Myometrial cell (primary cell): Measurements from ENCODE around the gene NLGN2. TPM values are rescaled to one million over a fixed set of nuclear protein-coding genes. Genes with fewer than 3 reads are reported as not detected.

Source experiments
- total RNA-seq: library from RNA; depleted of rRNA; stranded (reverse); fragments of >200 nt; gene quantifications from 2 replicates; pipeline ENCODE4 v1.2.3, GENCODE V29; 2015

The NLGN2 gene
- 18.3 and 20.2 TPM in 2 replicates for total RNA-seq

GRCh38 chr17:7407485-7408251 is at the start of gene NLGN2:
Gene NLGN2 (plus strand): TSS chr17:7407845. CDS start chr17:7408256, 411 bp downstream.

GRCh38 chr17:7380855-7381683 is 26.6 kb upstream of the NLGN2 start, which contains the start of gene TNK1:
Gene TNK1 (plus strand): TSS chr17:7381089. CDS start chr17:7382927, 1,838 bp downstream.

GRCh38 chr17:7394452-7395191 is 13.0 kb upstream of the NLGN2 start, which contains the start of gene PLSCR3:
Gene PLSCR3 (minus strand): TSS chr17:7394525. CDS start chr17:7394110, 415 bp downstream.

GRCh38 chr17:7403977-7404736 is 3.5 kb upstream of the NLGN2 start, which contains the start of gene TMEM256:
Gene TMEM256 (minus strand): TSS chr17:7404097. CDS start chr17:7404084, 13 bp downstream.

DNA sequence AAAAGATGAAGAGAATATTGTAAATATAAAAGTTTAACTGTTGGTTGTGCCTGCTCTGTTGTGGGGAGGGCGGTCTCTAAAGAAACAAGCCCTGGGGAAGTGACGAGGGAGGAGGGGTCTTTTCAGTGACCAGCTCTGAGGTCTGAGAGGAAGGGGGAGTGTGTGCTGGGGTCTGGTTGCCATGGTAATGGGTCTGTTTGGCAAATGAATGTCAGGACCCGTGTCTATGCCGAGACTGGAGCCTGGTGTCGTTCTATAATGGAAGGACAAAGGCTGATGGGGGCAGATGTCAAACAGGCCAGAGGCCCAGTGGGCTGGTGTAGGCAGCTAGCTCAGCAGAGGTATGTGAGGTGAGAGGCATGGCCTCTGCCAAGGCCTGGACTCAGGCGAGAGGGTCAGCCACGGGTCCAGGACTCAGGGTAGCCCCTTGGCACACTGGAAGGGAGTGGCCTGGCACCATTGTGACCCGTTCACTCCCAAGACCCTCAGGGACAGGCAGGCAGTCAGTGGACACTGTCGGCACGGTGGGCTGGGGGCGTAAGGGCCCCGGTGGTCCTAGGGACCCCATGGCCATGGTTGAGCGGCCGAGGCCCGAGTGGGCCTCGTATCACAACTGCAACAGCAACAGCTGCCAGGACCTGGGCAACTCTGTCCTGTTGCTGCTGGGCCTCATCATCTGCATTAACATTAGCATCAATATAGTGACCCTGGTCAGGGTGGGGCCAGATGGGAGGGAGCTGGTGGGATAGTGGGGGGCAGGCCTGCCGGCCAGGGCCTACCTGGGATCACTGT is 12.4 kb downstream of the NLGN2 start, which contains the start of gene SPEM1:
Gene SPEM1, plus strand, starts transcription at position 506 of the 792 bp plus-strand sequence. Its CDS starts 61 bp downstream, at position 567.

DNA sequence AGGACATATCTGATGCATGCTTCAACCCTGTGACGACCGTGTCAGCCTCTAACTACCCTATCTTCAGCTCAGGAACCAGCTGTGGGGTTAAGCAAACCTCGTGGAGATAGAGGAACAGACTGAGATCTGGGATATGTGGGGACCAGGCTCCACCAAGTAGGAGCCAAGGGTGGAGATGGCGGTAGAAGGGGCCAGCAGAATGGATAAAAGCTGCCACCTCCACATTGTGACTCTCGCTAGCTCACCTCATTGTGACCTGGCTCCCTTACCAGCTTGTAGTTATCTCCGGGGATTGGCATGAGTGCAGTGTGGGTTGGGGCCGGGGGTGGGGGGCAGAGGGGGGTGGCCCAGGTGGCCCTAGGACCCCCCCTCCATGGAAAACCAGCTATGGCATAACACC is 17.7 kb downstream of the NLGN2 start, which contains the start of gene SPEM2:
Gene SPEM2, plus strand, starts transcription at position 301 of the 400 bp plus-strand sequence. Its CDS starts 73 bp downstream, at position 374.

GRCh38 chr17:7428557-7428956 is 20.9 kb downstream of the NLGN2 start, which contains the start of gene SPEM3:
Gene SPEM3 (plus strand): TSS chr17:7428857. CDS start chr17:7428903, 46 bp downstream.

DNA sequence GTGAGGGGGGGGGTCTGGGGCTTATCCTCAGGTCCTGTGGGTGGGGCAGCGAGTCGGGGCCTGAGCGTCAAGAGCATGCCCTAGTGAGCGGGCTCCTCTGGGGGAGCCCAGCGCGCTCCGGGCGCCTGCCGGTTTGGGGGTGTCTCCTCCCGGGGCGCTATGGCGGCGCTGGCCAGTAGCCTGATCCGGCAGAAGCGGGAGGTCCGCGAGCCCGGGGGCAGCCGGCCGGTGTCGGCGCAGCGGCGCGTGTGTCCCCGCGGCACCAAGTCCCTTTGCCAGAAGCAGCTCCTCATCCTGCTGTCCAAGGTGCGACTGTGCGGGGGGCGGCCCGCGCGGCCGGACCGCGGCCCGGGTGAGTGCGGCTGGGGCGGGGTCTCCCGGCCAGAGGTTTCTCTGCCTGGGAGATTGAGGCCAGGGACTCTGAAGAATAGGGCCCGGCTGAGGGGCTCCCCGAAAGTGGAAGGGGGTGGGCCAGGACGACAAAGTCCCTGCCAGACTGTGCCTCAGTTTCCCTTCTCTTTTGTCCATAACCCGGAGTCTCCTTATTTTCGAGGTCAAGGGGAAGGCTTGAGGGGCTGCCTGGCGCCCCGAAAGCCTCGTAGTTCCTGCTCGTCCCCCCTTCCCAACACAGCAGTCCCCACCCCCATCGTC is 31.9 kb downstream of the NLGN2 start, which contains the start of gene FGF11:
Gene FGF11, plus strand, starts transcription at position 51 of the 651 bp plus-strand sequence. Its CDS starts 109 bp downstream, at position 160.

GRCh38 chr17:7444682-7445618 is 37.3 kb downstream of the NLGN2 start, which contains the start of gene CHRNB1:
Gene CHRNB1 (plus strand): TSS chr17:7445061. CDS start chr17:7445128, 67 bp downstream.

Other genes with a start within 250 kb of the NLGN2 start
- 3.5 TPM in 1 of 2 replicates, not detected in the other for gene ASGR1, start 228.5 kb upstream of the NLGN2 start, total RNA-seq
- 13.3 and 14.0 TPM in 2 replicates for gene DLG4, start 188.0 kb upstream of the NLGN2 start, total RNA-seq
- gene ACADVL, start 187.9 kb upstream of the NLGN2 start, total RNA-seq: 227 and 236 TPM in 2 replicates
- gene DVL2, start 173.3 kb upstream of the NLGN2 start, total RNA-seq: 57.9 and 59.5 TPM in 2 replicates
- gene PHF23, start 168.4 kb upstream of the NLGN2 start, total RNA-seq: 31.1 and 86.7 TPM in 2 replicates
- gene GABARAP, start 165.4 kb upstream of the NLGN2 start, total RNA-seq: 153 and 283 TPM in 2 replicates
- gene CTDNEP1, start 156.1 kb upstream of the NLGN2 start, total RNA-seq: 45.3 and 48.7 TPM in 2 replicates
- gene ELP5, start 155.6 kb upstream of the NLGN2 start, total RNA-seq: 38.6 and 43.2 TPM in 2 replicates
- gene CLDN7, start 145.4 kb upstream of the NLGN2 start, total RNA-seq: 60.3 and 62.3 TPM in 2 replicates
- not detected in 2 replicates for gene SLC2A4, start 126.1 kb upstream of the NLGN2 start, total RNA-seq
- not detected in 2 replicates for gene YBX2, start 113.2 kb upstream of the NLGN2 start, total RNA-seq
- 986 and 1,002 TPM in 2 replicates for gene EIF5A, start 100.2 kb upstream of the NLGN2 start, total RNA-seq
- gene GPS2, start 92.5 kb upstream of the NLGN2 start, total RNA-seq: 68.2 and 94.6 TPM in 2 replicates
- gene NEURL4, start 78.5 kb upstream of the NLGN2 start, total RNA-seq: 9.2 and 11.7 TPM in 2 replicates
- 0.71 and 2.3 TPM in 2 replicates for gene ACAP1, start 71.3 kb upstream of the NLGN2 start, total RNA-seq
- 15.6 and 17.5 TPM in 2 replicates for gene KCTD11, start 55.7 kb upstream of the NLGN2 start, total RNA-seq
- not detected in 2 replicates for gene TMEM95, start 52.7 kb upstream of the NLGN2 start, total RNA-seq
- 0.18 and 0.29 TPM in 2 replicates for gene TNK1, start 26.8 kb upstream of the NLGN2 start, total RNA-seq
- 60.4 and 85.3 TPM in 2 replicates for gene PLSCR3, start 13.3 kb upstream of the NLGN2 start, total RNA-seq
- gene TMEM256, start 3.7 kb upstream of the NLGN2 start, total RNA-seq: 160 and 240 TPM in 2 replicates
- gene SPEM1, start 12.5 kb downstream of the NLGN2 start, total RNA-seq: not detected in 2 replicates
- gene SPEM2, start 17.8 kb downstream of the NLGN2 start, total RNA-seq: not detected in 2 replicates
- gene SPEM3, start 21.0 kb downstream of the NLGN2 start, total RNA-seq: not detected in 2 replicates
- gene TMEM102, start 27.6 kb downstream of the NLGN2 start, total RNA-seq: 1.7 and 3.4 TPM in 2 replicates
- 0.29 and 1.1 TPM in 2 replicates for gene FGF11, start 31.7 kb downstream of the NLGN2 start, total RNA-seq
- gene CHRNB1, start 37.2 kb downstream of the NLGN2 start, total RNA-seq: 3.5 and 7.1 TPM in 2 replicates
- 23.2 and 24.2 TPM in 2 replicates for gene ZBTB4, start 71.8 kb downstream of the NLGN2 start, total RNA-seq
- not detected in 2 replicates for gene SLC35G6, start 73.6 kb downstream of the NLGN2 start, total RNA-seq
- gene POLR2A, start 76.5 kb downstream of the NLGN2 start, total RNA-seq: 44.7 and 56.2 TPM in 2 replicates
- 30.6 and 36.5 TPM in 2 replicates for gene TNFSF12, start 141.2 kb downstream of the NLGN2 start, total RNA-seq
- 0.53 and 6.1 TPM in 2 replicates for gene TNFSF13, start 150.9 kb downstream of the NLGN2 start, total RNA-seq
- gene SENP3, start 154.1 kb downstream of the NLGN2 start, total RNA-seq: 71.2 and 76.1 TPM in 2 replicates
- gene CD68, start 171.8 kb downstream of the NLGN2 start, total RNA-seq: 47.6 and 49.6 TPM in 2 replicates
- gene MPDU1, start 176.0 kb downstream of the NLGN2 start, total RNA-seq: 280 and 394 TPM in 2 replicates
- gene SOX15, start 182.2 kb downstream of the NLGN2 start, total RNA-seq: 2.5 TPM in 1 of 2 replicates, not detected in the other
- gene FXR2, start 207.1 kb downstream of the NLGN2 start, total RNA-seq: 38.8 and 64.9 TPM in 2 replicates
- 43.4 and 46.1 TPM in 2 replicates for gene SAT2, start 220.0 kb downstream of the NLGN2 start, total RNA-seq
- gene SHBG, start 222.3 kb downstream of the NLGN2 start, total RNA-seq: 11.8 TPM in 1 of 2 replicates, not detected in the other
- gene ATP1B2, start 243.1 kb downstream of the NLGN2 start, total RNA-seq: not detected in 2 replicates